22Rv1 (cell line): ENCODE results near the gene FNIP1.

Experiments used
- H3K27ac ChIP-seq: fragments of 450-650 bp; 2 replicates; pipeline ENCODE4 v1.5.1; 2017
- ZFX ChIP-seq: fragments of 450-650 bp; IDR thresholded peaks from 2 replicates; pipeline ENCODE4 v1.6.1; 2017; ENCODE audit warnings: antibody characterized with exemption, borderline replicate concordance
- TF ChIP-seq, protein P1 (sequence below): fragments of 450-650 bp; IDR thresholded peaks from 2 replicates; pipeline ENCODE4 v1.5.1; 2017; ENCODE audit warnings: mild to moderate bottlenecking

The FNIP1 gene

DNA sequence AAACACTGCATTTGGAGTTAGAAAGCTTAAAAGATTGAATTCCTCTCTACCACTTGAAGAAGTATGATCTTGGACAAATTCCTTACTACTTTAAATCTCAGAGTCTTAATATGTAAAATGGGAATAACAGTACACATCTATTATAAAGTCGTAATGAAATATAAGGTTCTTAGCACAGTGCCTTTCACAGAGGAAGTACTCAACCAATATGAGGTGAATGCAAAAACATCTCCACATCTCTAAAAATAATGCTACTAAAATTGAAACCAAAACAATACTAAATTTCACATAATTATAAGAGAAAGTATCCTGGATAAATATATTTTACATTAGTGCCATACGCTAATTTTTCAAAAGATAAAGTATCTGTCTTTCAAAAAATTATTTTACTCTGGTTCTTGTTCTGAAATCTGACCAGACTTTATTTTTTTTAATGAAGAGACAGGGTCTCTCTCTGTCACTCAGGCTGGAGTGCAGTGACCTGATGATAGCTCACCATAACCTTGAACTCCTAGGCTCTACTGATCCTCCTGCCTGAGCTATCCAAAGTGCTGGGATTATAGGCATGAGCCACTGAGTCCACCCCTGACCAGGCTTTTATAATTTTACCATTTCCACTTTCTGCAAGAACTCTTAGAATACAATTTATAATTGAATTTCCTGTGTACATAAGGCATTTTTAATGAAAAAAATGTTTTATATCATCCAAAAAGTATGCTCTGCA is 21.3 kb upstream of the FNIP1 start:
- no peak overlapping the region for H3K27ac ChIP-seq
- TF ChIP-seq ZFX: no peak
- TF ChIP-seq, protein P1, sequence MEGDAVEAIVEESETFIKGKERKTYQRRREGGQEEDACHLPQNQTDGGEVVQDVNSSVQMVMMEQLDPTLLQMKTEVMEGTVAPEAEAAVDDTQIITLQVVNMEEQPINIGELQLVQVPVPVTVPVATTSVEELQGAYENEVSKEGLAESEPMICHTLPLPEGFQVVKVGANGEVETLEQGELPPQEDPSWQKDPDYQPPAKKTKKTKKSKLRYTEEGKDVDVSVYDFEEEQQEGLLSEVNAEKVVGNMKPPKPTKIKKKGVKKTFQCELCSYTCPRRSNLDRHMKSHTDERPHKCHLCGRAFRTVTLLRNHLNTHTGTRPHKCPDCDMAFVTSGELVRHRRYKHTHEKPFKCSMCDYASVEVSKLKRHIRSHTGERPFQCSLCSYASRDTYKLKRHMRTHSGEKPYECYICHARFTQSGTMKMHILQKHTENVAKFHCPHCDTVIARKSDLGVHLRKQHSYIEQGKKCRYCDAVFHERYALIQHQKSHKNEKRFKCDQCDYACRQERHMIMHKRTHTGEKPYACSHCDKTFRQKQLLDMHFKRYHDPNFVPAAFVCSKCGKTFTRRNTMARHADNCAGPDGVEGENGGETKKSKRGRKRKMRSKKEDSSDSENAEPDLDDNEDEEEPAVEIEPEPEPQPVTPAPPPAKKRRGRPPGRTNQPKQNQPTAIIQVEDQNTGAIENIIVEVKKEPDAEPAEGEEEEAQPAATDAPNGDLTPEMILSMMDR: no peak

DNA sequence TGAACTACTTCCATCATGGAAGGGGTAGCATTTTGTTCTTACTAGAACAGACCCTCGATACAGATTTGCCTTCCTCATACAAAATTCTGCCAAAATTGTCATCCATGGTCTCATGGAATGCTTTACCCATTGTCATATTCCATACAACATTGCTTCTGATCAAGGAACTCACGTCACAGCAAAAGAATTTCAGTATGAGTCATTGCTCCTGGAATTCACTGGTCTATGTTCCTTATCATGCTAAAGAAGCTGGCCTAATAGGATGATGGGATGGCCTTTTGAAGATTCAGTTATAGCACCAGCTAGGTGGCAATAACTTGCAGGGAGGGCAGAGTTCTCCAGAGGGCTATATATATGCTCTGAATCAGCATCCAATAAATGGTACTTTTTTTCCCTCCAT is 18.2 kb upstream of the FNIP1 start:
- no peak overlapping the region for H3K27ac ChIP-seq
- TF ChIP-seq, protein P1: no peak
- no peak for TF ChIP-seq ZFX

DNA sequence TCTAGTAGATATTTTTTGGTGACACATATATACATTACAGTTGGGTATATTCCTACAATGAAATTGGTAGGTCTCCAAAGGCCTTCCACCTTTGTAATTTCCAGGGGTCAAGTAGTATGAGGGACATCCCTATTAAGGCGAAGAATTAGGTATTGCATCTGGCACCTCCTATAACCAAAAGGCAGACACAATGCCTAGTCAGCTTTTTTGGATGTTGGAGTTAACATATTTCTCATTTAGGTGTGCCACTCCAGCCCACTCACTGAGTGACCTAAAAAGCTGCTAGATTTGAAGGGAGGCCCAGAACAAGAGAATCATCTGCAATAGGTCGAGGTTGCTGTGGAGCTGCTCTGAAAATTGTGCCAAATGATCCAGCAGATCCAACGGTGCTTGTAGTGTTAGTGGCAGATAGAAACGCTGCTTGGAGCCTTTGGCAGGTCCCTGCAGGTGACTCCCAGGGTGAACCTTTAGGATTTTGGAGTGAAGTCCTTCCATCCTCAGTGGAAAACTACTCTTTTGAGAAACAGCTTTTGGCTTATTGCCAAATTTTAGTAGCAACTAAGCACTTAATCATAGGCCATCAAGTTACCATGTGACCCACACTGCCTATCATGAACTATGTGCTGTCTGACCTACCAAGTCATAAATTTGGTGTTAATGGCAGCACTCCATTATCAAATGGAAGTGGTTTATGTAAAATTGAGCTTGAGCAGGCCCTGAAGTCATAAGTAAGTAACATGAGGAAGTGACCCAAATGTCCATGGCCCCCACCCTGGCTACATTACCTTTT is 15.7 kb upstream of the FNIP1 start:
- no peak overlapping the region for H3K27ac ChIP-seq
- TF ChIP-seq ZFX: no peak
- TF ChIP-seq, protein P1: no peak

DNA sequence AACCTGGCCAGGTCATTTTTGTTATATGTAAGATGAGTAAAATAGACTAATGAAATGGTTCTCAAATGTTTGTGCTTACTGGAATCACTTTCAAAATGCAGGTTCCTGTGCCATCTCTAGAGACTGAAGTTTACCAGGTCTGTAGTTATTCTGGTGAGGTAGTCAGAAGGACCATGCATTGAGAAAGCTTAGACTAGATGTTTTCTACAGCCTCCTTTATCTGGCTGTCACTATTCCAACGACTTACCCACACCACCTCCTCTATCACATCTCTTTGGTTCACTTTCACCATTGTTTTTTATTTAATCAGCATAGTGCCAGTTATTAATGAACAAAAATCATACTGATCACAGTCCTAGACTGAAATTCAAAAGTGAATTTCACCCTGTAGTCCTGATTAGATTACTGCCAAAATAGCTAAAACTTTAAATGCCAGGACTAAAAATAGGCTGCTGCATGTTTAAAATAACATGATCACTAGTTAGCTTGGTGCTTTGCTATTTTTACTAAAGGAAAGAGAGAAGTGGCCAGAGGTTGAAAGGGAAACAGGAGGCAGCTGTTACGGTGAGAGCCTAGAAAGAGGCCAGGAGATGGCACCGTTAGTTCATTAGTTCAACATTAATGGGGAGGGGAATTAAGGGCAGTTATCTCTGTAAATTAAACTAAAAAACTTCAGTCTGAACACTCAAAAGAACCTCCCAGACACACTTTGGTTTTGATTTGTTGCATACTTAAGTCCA is 13.9 kb upstream of the FNIP1 start:
- TF ChIP-seq, protein P1: no peak; the same call in 1 of the 2 replicates
- no peak for TF ChIP-seq ZFX
- H3K27ac ChIP-seq: no peak overlapping the region

DNA sequence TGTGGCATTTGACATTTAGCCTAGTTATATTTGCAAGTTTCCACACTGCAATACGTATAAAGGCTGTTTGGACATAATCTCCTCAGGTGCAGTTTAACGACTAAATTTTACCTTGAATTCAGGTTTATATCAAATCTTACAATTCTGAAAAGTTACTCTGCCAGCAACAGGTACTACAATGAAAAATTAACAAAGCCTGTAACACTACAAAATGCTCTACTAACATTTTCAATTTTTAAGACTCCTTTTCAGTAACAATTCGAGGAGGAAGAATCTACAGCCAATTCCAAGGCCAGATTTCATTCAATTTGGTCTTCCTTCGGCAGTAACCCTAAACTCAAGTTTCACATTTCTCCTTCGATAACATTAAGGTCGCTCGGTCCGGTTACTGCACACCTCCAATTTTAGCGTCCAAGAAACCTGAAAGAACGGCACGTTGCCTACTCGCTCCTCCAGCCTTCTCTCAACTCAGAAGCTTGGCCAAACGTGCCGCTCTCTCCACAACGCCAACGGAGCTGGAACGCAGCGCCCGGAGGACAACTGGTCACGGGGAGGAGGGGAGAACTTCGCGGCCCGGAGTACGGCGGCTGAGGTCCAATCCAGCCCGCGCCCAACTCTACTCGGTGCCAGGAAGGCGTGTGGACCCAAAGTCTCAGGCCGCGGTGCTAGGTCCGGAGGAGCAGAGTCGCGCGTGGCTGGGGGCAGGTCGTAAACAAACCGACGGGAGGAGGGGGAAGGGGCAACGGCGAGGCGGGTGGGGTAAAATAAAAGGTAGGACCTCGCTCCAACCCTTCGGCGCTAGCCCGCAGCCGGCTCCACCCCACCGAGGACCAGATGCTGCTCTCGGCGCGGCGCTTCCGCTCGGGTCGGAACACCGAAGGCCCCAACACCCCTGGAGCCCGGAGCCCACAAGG is 681 bp downstream of the FNIP1 start:
- peak overlapping the region; percentile 77 for H3K27ac ChIP-seq
- TF ChIP-seq, protein P1: no peak
- no peak for TF ChIP-seq ZFX

DNA sequence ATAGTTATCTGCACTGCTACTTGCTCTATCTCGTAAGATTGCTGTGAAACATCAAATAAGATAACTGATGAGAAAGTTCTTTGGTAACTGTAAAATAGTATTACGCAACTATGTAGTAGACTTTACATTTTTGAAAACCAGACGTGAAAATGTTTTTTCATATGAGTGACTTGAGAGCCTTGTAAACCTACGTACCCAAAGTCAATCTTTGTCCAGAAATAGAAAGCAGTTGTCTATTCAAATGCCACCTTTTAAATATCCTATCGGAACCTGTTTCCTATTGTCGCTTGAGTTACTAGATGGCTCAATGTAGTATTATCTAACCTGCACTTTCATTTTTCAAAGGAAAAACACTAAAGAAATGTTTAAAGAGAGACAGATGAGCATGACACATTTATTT is 1.6 kb downstream of the FNIP1 start:
- TF ChIP-seq ZFX: no peak
- TF ChIP-seq, protein P1: no peak
- no peak overlapping the region for H3K27ac ChIP-seq
